ENCODE results near the gene VSIG4. TPM values are rescaled to one million over a fixed set of nuclear protein-coding genes. Genes with fewer than 3 reads are reported as not detected.

The VSIG4 gene
- total and polyA plus RNA-seq, 2 donors from 2014 or later, result 15.9 to 80.0 TPM

DNA sequence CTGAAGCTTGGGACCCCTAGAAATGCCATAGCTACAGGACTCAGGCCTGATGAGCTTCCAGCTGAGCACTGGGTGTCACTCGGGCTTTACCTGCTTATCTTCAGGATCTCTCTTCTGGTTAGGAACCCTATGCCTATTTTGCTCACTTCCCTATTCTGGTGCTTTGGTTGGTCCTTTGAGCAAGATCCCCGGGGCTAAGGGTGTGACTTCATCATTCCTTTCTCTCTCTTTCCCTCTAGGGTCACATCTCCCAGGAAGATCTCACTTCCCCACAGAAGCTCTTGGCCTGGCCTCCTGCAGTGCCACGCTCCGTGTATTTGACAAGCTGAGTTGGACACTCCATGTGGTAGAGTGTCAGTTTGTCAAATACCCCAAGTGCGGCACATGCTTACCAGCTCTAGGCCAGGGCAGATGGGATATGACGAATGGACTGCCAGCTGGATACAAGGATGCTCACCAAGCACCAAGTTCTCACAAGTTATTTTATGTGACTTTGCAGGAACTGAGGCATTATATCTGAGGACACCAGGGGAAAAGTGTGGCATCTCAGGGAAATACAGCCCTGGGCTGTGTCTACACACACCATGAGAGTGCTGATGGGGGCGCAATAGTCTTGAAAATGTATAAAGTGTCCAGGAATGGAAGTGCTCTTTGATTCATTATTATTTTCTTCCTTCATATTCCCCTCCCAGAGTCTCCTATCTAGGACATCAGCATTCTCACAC is 21.1 kb downstream of the VSIG4 start:
- TF ChIP-seq, protein P1, sequence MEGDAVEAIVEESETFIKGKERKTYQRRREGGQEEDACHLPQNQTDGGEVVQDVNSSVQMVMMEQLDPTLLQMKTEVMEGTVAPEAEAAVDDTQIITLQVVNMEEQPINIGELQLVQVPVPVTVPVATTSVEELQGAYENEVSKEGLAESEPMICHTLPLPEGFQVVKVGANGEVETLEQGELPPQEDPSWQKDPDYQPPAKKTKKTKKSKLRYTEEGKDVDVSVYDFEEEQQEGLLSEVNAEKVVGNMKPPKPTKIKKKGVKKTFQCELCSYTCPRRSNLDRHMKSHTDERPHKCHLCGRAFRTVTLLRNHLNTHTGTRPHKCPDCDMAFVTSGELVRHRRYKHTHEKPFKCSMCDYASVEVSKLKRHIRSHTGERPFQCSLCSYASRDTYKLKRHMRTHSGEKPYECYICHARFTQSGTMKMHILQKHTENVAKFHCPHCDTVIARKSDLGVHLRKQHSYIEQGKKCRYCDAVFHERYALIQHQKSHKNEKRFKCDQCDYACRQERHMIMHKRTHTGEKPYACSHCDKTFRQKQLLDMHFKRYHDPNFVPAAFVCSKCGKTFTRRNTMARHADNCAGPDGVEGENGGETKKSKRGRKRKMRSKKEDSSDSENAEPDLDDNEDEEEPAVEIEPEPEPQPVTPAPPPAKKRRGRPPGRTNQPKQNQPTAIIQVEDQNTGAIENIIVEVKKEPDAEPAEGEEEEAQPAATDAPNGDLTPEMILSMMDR (IDR thresholded peaks at IDR 0.05; ENCODE audit: borderline replicate concordance, extremely low read depth, insufficient read depth), result no peak
- DNase-seq (peak in 1 of 5 donors; percentile 52), FAIRE-seq (no peak)
- no peak overlapping the region for H3K9ac ChIP-seq (ENCODE audit: low read length in 3 of 3)
- no peaks in the 10 kb centered on the region for H3K27me3 ChIP-seq (ENCODE audit: control insufficient read depth, insufficient read depth, low read length)
- H3K9me3 ChIP-seq (ENCODE audit: control insufficient read depth in 2 of 3, insufficient read depth in 1 of 3, low read length in 3 of 3), result no peaks in the 10 kb centered on the region
- H3K36me3 ChIP-seq (ENCODE audit: control insufficient read depth in 2 of 3, insufficient read depth in 3 of 3, low read length in 3 of 3), result no peaks in the 10 kb centered on the region
- intact Hi-C loops (cut with DNase I), result no loop called here
- no peak overlapping the region for H3K27ac ChIP-seq (ENCODE audit: low read depth in 2 of 2, low read length in 2 of 2)
- H3K4me3 ChIP-seq (ENCODE audit: low read length in 3 of 3), result no peak overlapping the region
- H3K4me1 ChIP-seq (ENCODE audit: control insufficient read depth in 2 of 3, insufficient read depth in 2 of 3, low read depth in 1 of 3, low read length in 3 of 3), result no peaks in the 10 kb centered on the region

DNA sequence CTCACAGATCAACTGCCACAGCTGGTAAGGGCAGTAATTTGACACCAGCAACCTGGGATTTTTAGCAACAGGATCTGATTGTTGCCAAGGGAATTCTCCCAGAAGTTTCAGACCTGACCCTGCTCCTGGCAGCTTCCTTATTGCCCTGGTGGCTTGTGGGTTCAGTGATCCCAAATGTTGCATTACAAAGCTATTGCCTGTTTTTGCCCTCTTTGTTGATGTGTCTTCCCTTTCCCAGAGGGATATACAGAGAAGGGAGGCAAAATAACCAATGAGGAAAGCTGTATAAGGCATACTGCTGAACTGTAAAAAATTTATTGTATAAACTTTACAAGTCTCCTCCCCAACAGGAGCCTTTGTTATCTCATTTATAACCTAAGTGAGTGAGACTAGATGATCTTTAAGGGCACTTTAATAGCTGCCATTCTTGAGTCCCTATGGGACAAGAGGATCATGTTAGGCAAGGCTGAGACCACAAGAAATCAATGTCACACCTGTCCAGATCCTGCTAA is 22.2 kb downstream of the VSIG4 start:
- Histone ChIP-seq H3K4me3 (ENCODE audit: low read length in 3 of 3) (no peak overlapping the region), H3K9me3 (ENCODE audit: control insufficient read depth in 2 of 3, insufficient read depth in 1 of 3, low read length in 3 of 3) (no peaks in the 10 kb centered on the region), H3K27me3 (ENCODE audit: control insufficient read depth, insufficient read depth, low read length) (no peaks in the 10 kb centered on the region), H3K36me3 (ENCODE audit: control insufficient read depth in 2 of 3, insufficient read depth in 3 of 3, low read length in 3 of 3) (no peaks in the 10 kb centered on the region), H3K9ac (ENCODE audit: low read length in 3 of 3) (no peak overlapping the region), H3K27ac (ENCODE audit: low read depth in 2 of 2, low read length in 2 of 2) (no peak overlapping the region), H3K4me1 (ENCODE audit: control insufficient read depth in 2 of 3, insufficient read depth in 2 of 3, low read depth in 1 of 3, low read length in 3 of 3) (no peaks in the 10 kb centered on the region)
- FAIRE-seq (no peak), DNase-seq (peak in 2 of 5 donors; percentile 24 to 26)
- TF ChIP-seq, protein P1 (IDR thresholded peaks at IDR 0.05; ENCODE audit: borderline replicate concordance, extremely low read depth, insufficient read depth), result no peak
- intact Hi-C loops (cut with DNase I), result no loop called here

DNA sequence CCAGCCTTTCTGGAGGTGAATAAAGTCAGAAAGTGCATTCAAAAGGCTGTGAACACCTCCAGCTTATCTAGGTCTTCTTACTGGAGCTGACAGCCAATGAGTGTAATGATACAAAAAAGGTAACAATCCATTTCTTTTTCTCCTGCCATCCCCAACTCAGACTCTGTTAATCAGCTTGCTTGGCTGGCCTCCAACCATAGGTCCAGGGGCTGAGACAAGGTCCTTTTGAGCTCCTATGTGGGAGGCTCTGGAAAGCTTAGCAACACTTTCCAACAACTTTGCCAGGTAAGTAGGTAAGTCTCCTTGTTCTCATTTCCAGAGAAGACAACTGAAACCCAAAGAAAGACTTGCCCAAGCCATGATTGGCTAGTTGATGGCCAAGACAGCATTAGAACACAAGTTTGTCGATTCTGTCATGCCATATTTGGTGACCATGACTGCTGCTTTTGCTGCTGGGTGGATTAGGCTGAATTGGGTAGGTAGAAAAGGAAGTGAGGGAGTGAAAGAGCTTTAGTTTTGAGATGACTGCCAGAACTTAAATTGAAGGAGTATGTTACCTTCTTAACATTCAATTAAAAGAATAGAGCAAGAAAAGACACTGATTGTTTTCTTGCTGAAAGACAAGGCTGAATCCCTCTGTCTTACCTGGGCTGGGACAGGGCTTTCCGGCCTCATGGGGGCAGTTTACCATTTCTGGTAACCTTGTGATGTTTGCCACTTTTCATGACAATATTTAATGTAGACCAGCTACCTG is 22.8 kb downstream of the VSIG4 start:
- DNase-seq (no peak), FAIRE-seq (no peak)
- no peaks in the 10 kb centered on the region for H3K27me3 ChIP-seq (ENCODE audit: control insufficient read depth, insufficient read depth, low read length)
- H3K9me3 ChIP-seq (ENCODE audit: control insufficient read depth in 2 of 3, insufficient read depth in 1 of 3, low read length in 3 of 3), result no peaks in the 10 kb centered on the region
- no peaks in the 10 kb centered on the region for H3K36me3 ChIP-seq (ENCODE audit: control insufficient read depth in 2 of 3, insufficient read depth in 3 of 3, low read length in 3 of 3)
- H3K4me1 ChIP-seq (ENCODE audit: control insufficient read depth in 2 of 3, insufficient read depth in 2 of 3, low read depth in 1 of 3, low read length in 3 of 3), result no peaks in the 10 kb centered on the region
- no peak overlapping the region for H3K4me3 ChIP-seq (ENCODE audit: low read length in 3 of 3)
- intact Hi-C loops (cut with DNase I), result no loop called here
- TF ChIP-seq, protein P1 (IDR thresholded peaks at IDR 0.05; ENCODE audit: borderline replicate concordance, extremely low read depth, insufficient read depth), result no peak
- H3K9ac ChIP-seq (ENCODE audit: low read length in 3 of 3), result no peak overlapping the region
- no peak overlapping the region for H3K27ac ChIP-seq (ENCODE audit: low read depth in 2 of 2, low read length in 2 of 2)
